ENCODE results near the gene JARID2.

Gene JARID2

GRCh38 chr6:15517600-15517999, 271.7 kb downstream of the JARID2 start:
- no peak for DNase-seq (ENCODE audit: low read depth in 2 of 2)

DNA sequence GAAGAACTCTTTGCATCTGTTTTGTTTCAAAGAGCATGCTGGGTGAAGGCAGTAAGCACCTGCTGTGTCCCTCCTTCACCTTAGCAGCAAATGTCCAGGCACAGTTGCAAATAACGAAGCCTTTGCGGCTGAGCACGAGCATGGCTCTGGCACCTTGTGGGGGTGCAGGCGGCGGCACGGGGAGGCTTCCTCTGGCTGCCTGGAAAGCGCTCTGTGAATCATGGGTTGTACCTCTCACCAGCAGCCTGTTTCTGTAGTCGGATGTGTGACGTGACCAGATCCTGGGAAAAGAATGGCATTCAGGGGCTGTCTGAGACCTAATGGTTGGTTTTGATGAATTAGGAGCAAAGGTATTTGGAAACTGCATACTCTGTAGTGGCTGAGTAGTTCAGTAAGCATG, 272.2 kb downstream of the JARID2 start:
- DNase-seq (ENCODE audit: low read depth in 2 of 2), result no peak

DNA sequence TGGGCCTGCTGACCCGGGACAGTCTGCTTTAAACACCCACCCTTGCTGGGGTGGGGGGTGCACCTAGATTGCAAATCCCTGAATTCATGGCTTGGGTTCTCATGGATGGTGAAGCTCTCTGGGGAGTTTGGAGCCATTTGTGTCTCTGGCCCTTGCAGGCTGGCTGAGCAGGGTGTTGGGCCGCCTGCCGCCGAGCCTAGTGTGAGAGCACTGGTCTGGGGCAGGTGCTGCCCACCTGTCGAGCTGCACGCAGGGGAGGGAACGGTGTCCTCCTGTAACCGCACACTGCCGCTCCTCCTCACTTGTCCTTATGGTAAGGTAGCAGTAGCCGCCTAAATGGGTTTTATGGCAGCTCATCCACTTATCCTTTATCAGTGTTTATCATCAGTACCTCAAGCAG, 273.0 kb downstream of the JARID2 start:
- DNase-seq (ENCODE audit: low read depth in 2 of 2), result no peak

DNA sequence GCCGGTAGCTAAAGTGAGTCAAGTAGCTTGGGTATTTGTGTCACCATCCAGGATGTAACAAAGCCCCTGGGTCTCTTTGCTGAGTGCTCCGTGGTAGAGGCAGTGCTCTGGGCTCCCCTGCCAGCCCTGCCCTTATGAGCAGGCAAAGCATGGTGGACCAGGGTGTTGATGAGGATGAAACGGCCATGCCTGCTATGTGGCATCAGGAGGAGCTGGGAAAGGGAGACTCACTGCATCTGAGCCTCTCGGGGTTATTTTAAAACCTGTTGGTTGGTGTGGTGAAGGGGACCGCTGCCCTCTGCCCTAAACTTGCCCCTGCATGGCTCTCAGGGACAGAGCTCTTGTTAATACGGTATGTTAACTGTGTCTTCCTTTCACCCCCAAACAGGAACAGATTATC, 273.8 kb downstream of the JARID2 start:
- DNase-seq (ENCODE audit: low read depth in 2 of 2), result no peak

- DNase-seq (ENCODE audit: low read depth in 2 of 2), result no peak
Measured at GRCh38 chr6:15520626-15521203, 274.8 kb downstream of the JARID2 start.

- DNase-seq (ENCODE audit: low read depth in 2 of 2), result no peak
Measured at GRCh38 chr6:15521582-15521981, 275.7 kb downstream of the JARID2 start.

DNA sequence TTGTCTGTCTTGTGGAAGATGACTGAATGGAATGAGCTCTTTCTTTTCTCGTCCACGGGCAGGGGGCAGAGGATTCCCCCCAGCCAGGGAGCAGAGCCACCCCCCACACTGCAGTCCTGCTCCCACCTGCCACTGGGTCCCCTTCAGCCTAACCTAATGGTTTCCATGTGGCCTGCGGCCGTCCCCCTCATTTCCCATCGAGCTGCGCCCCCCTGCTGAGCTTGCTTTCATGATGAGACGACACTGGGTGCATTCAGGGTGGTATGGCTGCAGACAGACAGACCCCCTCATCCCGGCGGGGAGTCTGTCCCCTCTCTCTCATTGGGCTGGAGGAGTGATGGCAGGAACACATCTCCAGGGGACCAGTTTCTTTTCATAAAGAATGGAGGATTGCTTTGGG, 276.2 kb downstream of the JARID2 start:
- DNase-seq (ENCODE audit: low read depth in 2 of 2), result no peak

GRCh38 chr6:15522427-15522826, 276.6 kb downstream of the JARID2 start:
- no peak for DNase-seq (ENCODE audit: low read depth in 2 of 2)

- DNase-seq (ENCODE audit: low read depth in 2 of 2), result no peak
Measured at GRCh38 chr6:15522856-15523529, 277.1 kb downstream of the JARID2 start.

DNA sequence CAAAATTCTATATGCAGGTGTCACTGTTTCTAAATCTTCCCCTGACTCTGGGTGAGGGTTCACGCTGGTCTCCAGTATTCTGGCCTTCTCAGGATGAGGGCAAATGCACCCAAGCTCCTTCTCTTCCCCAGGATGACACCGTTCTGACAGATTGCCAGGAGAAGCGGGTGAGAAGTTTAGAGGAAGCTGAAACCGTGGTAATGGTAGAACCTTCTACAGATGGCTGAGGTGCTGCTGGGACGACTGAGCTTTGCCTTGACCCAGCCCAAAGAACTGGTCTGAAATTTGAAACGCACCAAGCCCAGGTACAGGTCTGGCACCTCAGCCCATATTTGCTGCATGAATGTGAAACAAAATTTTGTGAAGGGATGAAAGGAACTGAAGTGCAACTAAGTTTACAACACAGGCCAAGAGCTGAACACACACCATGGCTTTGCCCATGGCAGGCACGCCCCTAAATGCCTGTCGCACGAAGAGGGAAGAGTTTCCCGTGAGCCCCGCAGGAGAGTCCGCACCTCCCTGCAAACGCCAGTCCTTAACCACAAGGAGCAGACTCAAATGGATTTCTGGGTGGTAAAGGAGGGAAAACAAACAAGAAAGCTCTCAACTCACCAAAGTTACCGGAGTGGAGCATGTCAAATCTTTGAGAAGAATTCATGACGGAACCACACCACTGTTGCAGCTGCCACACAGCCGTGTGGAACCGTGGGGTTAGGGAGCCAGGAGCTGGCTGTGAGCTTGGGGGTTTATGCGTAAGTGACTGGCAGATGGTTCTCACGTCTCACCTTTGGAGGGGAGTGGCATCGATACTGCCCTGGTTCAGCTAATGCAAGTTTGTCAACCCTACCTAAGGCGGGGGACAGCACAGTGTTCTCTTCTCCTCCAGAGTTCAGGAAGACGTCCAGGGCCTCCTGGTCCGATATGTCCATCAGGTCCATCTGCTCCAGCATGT, 278.1 kb downstream of the JARID2 start:
- no peak for DNase-seq (ENCODE audit: low read depth in 2 of 2)

DNA sequence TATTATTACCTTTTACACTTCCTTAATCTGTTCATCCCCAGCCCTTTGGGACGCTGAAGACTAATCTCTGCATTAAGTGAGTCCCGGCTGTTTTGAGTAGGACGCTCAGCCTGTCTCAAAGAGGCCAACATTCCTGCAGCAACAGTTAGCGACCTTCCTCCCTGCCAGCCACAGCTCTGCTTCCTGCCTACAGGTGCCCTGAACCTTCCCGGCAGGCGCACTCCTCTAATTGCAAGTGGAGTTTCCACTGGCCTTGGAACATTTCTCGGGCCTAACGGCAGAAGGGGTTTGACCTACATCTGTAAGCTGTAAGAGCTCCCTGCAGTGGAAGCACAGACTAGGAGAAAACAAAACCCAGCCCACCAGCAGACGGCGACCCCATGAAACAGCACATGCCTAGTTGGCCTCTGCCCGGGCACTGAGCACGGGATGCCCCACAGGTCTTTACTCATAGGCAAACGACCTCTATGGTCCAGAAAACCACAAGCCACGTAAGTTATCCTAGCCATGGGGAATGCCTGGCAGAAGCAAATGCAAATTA, 279.1 kb downstream of the JARID2 start:
- DNase-seq (ENCODE audit: low read depth in 2 of 2), result no peak

GRCh38 chr6:15526212-15526701, 280.4 kb downstream of the JARID2 start:
- DNase-seq (ENCODE audit: low read depth in 2 of 2), result no peak

- no peak for DNase-seq (ENCODE audit: low read depth in 2 of 2)
Measured at GRCh38 chr6:15527838-15528617, 282.2 kb downstream of the JARID2 start.

DNA sequence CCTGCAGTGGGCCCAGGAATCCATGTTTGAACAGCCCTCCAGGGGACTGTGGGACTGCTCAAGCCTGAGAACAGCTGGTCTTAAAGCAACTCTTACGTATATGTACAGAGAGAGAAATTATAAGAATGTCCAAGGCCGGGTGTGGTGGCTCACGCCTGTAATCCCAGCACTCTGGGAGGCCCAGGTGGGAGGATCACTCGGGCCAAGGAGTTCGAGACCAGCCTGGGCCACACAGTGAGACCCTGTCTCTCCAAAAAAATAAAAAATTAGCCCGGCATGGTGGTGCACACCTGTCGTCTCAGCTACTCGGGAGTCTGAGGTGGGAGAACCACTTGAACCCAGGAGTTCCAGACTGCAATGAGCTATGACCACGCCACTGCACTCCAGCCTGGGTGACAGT, 283.0 kb downstream of the JARID2 start:
- no peak for DNase-seq (ENCODE audit: low read depth in 2 of 2)

DNA sequence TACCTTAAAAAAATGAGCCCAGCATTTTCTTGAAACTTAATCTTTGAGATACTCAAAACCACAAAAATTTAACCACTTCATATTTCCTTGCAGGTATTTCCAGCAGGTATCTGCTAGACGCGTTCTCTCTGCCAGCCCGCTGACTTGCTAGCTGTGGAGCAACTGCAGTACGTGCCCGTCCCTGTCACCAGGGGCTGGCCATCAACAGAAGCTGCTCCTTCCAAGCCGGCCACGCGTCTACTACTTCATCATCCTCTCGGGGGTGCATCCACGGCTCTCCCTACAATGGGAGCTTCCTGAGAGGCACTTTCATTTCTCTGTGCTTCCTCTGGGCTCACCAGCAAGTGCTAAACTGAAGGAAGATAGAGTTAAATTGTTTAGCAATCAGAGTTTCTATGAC, 284.5 kb downstream of the JARID2 start:
- DNase-seq (ENCODE audit: low read depth in 2 of 2), result no peak

GRCh38 chr6:15531973-15532372, 286.1 kb downstream of the JARID2 start:
- no peak for DNase-seq (ENCODE audit: low read depth in 2 of 2)

GRCh38 chr6:15533379-15534026, 287.6 kb downstream of the JARID2 start:
- no peak for DNase-seq (ENCODE audit: low read depth in 2 of 2)

DNA sequence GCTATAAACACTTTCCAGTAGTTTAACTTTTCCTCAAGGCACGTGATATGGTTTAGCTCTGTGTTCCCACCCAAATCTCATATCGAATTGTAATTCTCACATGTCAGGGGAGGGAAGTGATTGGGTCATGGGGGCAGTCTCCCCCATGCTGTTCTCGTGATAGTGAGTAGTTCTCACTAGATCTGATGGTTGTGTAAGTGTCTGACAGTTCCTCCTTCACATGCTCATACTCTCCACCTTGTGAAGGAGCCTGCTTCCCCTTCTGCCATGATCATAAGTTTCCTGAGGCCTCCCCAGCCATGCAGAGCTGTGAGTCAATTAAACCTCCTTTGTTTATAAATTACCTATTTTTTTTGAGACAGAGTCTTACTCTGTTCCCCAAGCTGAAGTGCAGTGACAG, 289.1 kb downstream of the JARID2 start:
- DNase-seq (ENCODE audit: low read depth in 2 of 2), result no peak

DNA sequence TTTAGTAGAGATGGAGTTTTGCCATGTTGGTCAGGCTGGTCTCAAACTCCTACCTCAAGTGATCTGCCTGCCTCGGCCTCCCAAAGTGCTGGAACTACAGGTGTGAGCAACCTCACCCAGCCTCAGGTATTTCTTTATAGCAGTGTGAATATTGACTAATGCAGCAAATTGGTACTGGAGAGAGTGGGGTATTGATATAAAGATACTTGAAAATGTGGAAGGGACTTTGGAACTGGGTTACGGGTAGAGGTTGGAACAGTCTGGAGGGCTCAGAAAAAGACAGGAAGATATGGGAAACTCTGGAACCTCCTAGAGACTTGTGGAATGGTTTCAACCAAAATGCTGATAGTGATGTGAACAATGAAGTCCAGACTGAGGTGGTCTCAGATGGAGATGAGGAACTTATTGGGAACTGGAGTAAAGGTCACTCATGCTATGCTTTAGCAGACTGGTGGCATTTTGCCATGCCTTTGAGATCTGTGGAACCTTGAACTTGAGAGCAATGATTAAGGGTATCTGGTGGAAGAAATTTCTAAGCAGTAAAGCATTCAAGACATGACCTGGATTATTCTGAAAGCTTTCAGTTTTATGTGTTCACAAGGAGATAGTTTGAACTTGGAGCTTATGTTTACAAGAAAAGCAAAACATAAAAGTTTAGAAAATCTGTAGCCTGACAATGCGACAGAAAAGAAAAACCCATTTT, 289.8 kb downstream of the JARID2 start:
- DNase-seq (ENCODE audit: low read depth in 2 of 2), result no peak

GRCh38 chr6:15536198-15536955, 290.5 kb downstream of the JARID2 start:
- no peak for DNase-seq (ENCODE audit: low read depth in 2 of 2)

Data from fibroblast of skin of left quadriceps (primary cell).